ENCODE data around the gene SPTBN1.
"Not testable (repeated sequence)": the region's sequence is repeated elsewhere in the genome, so short reads cannot be mapped to it uniquely, and the experiment has no call there.

Gene SPTBN1

DNA sequence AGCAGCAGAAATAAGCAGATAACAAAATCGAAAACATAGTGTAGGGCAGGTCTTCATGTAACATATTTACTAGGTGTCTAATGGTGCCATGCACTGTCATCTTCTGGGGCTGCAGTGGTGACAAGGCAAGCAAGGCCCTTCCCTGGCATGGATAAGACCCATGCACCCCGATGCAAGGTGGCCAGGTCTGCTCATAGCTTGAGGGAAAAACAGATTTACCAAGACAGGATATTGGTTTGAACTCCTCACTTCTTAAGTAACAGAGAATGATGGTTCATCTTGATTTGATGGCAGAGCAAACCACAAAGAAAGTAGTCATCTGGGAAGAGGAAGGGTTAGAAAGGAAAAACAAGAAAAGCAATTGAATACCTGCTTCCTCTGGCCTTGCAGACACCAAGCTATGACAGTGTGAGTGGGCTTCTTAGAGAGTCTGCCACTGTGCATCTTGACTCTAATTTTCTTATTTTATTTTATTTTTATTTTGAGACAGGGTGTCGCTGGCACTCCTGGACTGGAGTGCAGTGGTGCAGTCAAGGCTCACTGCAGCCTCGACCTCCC, 231.5 kb downstream of the SPTBN1 start:
- H3K36me3 ChIP-seq (ENCODE audit: insufficient read depth, insufficient read length, low read length), result no peaks in the 10 kb centered on the region
- H3K4me3 ChIP-seq (ENCODE audit: insufficient read length, low read depth), result no peak overlapping the region
- H3K9me3 ChIP-seq (ENCODE audit: insufficient read depth, low read length), result no peaks in the 10 kb centered on the region
- no peak for TF ChIP-seq ZNF274 (IDR thresholded peaks at IDR 0.05; ENCODE audit: low read depth, low read length)
- no peak for TF ChIP-seq SUZ12 (IDR thresholded peaks at IDR 0.05; ENCODE audit: extremely low read depth, insufficient read depth, insufficient read length)
- TF ChIP-seq YY1 (IDR thresholded peaks at IDR 0.05; ENCODE audit: insufficient read depth, insufficient read length), result no peak
- no peaks in the 10 kb centered on the region for H3K27me3 ChIP-seq (ENCODE audit: insufficient read depth, insufficient read length)
- no peaks in the 10 kb centered on the region for H3K4me1 ChIP-seq (ENCODE audit: insufficient read depth, insufficient read length)
- DNase-seq (ENCODE audit: low read depth, low spot score), result no peak
- H3K9ac ChIP-seq (ENCODE audit: insufficient read length, low read depth), result no peak overlapping the region

DNA sequence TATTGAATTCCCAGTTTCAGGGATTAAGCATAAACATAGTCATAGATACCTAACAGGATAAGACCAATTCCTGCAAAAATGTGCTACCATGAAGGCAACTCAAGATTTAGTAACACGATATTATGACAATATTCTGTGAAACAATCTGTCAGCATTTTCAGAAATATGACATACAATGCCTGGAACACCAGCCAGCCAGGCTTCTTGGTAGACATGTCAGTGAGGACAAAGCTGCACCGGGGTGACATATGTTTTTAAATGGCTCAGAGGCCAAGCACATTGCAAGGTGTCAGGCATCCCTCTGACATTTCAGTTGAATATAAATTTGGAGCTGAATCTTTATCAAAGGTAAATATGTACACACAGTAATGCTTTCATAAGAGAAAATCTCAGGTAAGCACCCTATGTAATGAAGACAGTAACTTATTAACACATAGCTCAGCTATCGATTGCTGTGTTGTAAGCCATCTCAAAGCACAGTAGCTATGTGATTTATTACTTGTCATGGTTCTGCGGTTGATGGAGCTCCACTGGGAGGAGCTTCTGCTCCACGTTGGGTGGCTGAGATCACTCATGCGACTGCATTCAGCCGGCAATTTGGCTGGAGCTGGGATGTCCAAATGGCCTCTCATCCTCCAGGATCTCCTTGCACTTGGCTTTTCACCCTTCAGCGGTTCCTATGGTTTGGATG, 235.5 kb downstream of the SPTBN1 start:
- Histone ChIP-seq H3K9ac (ENCODE audit: insufficient read length, low read depth) (no peak overlapping the region), H3K36me3 (ENCODE audit: insufficient read depth, insufficient read length, low read length) (no peaks in the 10 kb centered on the region), H3K27me3 (ENCODE audit: insufficient read depth, insufficient read length) (no peaks in the 10 kb centered on the region), H3K4me3 (ENCODE audit: insufficient read length, low read depth) (no peak overlapping the region), H3K4me1 (ENCODE audit: insufficient read depth, insufficient read length) (no peaks in the 10 kb centered on the region), H3K9me3 (ENCODE audit: insufficient read depth, low read length) (no peaks in the 10 kb centered on the region)
- DNase-seq (ENCODE audit: low read depth, low spot score), result no peak
- TF ChIP-seq YY1 (IDR thresholded peaks at IDR 0.05; ENCODE audit: insufficient read depth, insufficient read length) (no peak), ZNF274 (IDR thresholded peaks at IDR 0.05; ENCODE audit: low read depth, low read length) (no peak), SUZ12 (IDR thresholded peaks at IDR 0.05; ENCODE audit: extremely low read depth, insufficient read depth, insufficient read length) (no peak)

GRCh38 chr2:54692556-54692955, 236.4 kb downstream of the SPTBN1 start:
- no peaks in the 10 kb centered on the region for H3K36me3 ChIP-seq (ENCODE audit: insufficient read depth, insufficient read length, low read length)
- no peak overlapping the region for H3K4me3 ChIP-seq (ENCODE audit: insufficient read length, low read depth)
- H3K4me1 ChIP-seq (ENCODE audit: insufficient read depth, insufficient read length), result no peaks in the 10 kb centered on the region
- no peaks in the 10 kb centered on the region for H3K9me3 ChIP-seq (ENCODE audit: insufficient read depth, low read length)
- H3K27me3 ChIP-seq (ENCODE audit: insufficient read depth, insufficient read length), result no peaks in the 10 kb centered on the region
- DNase-seq (ENCODE audit: low read depth, low spot score), result no peak
- no peak for TF ChIP-seq YY1 (IDR thresholded peaks at IDR 0.05; ENCODE audit: insufficient read depth, insufficient read length)
- no peak overlapping the region for H3K9ac ChIP-seq (ENCODE audit: insufficient read length, low read depth)

DNA sequence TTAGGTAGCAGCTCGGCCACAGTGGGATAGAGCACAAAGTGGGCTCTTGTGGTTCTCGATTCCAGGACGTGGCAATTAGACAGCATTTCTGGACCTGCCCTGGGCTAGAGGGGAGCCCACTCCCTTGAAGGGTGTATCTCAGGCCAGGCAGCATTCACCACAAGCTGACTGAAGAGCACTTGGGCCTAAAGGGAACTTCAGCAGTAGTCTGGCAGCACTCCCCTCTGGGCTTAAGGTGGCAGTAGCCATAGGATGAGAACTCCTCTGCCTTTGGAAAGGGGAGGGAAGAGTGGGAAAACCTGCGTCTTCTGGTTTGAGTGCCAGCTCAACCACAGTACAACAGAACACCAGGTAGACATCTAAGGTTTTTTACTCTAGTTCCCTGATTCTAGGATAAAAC, 239.3 kb downstream of the SPTBN1 start:
- H3K9me3 ChIP-seq (ENCODE audit: insufficient read depth, low read length), result no peaks in the 10 kb centered on the region; the same call in 1 of the 2 replicates
- DNase-seq (ENCODE audit: low read depth, low spot score), result no peak
- H3K4me3 ChIP-seq (ENCODE audit: insufficient read length, low read depth), result no peak overlapping the region
- no peaks in the 10 kb centered on the region for H3K36me3 ChIP-seq (ENCODE audit: insufficient read depth, insufficient read length, low read length)
- H3K27me3 ChIP-seq (ENCODE audit: insufficient read depth, insufficient read length), result no peaks in the 10 kb centered on the region
- no peaks in the 10 kb centered on the region for H3K4me1 ChIP-seq (ENCODE audit: insufficient read depth, insufficient read length)
- H3K9ac ChIP-seq (ENCODE audit: insufficient read length, low read depth), result no peak overlapping the region
- TF ChIP-seq YY1 (IDR thresholded peaks at IDR 0.05; ENCODE audit: insufficient read depth, insufficient read length) (no peak), SUZ12 (IDR thresholded peaks at IDR 0.05; ENCODE audit: extremely low read depth, insufficient read depth, insufficient read length) (no peak), ZNF274 (IDR thresholded peaks at IDR 0.05; ENCODE audit: low read depth, low read length) (no peak)

GRCh38 chr2:54697934-54698333, 241.8 kb downstream of the SPTBN1 start:
- Histone ChIP-seq H3K9ac (ENCODE audit: insufficient read length, low read depth) (no peak overlapping the region), H3K27me3 (ENCODE audit: insufficient read depth, insufficient read length) (no peaks in the 10 kb centered on the region), H3K4me1 (ENCODE audit: insufficient read depth, insufficient read length) (no peaks in the 10 kb centered on the region), H3K9me3 (ENCODE audit: insufficient read depth, low read length) (no peaks in the 10 kb centered on the region; the same call in 1 of the 2 replicates), H3K4me3 (ENCODE audit: insufficient read length, low read depth) (no peak overlapping the region), H3K36me3 (ENCODE audit: insufficient read depth, insufficient read length, low read length) (no peaks in the 10 kb centered on the region)
- TF ChIP-seq ZNF274 (IDR thresholded peaks at IDR 0.05; ENCODE audit: low read depth, low read length) (no peak), YY1 (IDR thresholded peaks at IDR 0.05; ENCODE audit: insufficient read depth, insufficient read length) (no peak), SUZ12 (IDR thresholded peaks at IDR 0.05; ENCODE audit: extremely low read depth, insufficient read depth, insufficient read length) (no peak)
- no peak for DNase-seq (ENCODE audit: low read depth, low spot score)

DNA sequence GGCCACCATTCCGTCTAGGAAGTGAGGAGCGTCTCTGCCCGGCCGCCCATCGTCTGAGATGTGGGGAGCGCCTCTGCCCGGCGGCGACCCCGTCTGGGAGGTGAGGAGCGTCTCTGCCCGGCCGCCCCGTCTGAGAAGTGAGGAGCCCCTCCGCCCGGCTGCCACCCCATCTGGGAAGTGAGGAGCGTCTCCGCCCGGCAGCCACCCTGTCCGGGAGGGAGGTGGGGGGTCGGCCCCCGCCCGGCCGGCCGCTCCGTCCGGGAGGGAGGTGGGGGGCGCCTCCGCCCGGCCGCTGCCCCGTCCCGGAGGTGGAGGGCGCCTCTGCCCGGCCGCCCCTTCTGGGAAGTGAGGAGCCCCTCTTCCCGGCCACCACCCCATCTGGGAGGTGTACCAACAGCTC, 242.8 kb downstream of the SPTBN1 start:
- not testable (repeated sequence) for H3K9me3 ChIP-seq (ENCODE audit: insufficient read depth, low read length); H3K36me3 ChIP-seq (ENCODE audit: insufficient read depth, insufficient read length, low read length); DNase-seq (ENCODE audit: low read depth, low spot score); H3K9ac ChIP-seq (ENCODE audit: insufficient read length, low read depth); H3K4me3 ChIP-seq (ENCODE audit: insufficient read length, low read depth); H3K27me3 ChIP-seq (ENCODE audit: insufficient read depth, insufficient read length); H3K4me1 ChIP-seq (ENCODE audit: insufficient read depth, insufficient read length)

DNA sequence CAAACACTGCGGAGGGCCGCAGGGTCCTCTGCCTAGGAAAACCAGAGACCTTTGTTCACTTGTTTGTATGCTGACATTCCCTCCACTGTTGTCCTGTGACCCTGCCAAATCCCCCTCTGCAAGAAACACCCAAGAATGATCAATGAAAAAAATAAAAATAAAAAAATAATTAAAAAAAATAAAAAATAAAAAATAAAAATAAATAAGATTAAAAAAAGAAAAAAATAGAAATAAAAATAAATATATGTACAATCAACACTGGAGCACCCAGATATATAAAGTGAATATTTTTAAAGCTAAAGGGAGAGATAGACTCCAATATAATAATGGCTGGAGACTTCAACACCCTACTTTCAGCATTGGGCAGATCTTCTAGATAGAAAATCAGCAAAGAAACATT, 243.5 kb downstream of the SPTBN1 start:
- Histone ChIP-seq H3K9ac (ENCODE audit: insufficient read length, low read depth) (no peak overlapping the region), H3K4me3 (ENCODE audit: insufficient read length, low read depth) (no peak overlapping the region), H3K9me3 (ENCODE audit: insufficient read depth, low read length) (no peaks in the 10 kb centered on the region; the same call in 1 of the 2 replicates), H3K27me3 (ENCODE audit: insufficient read depth, insufficient read length) (no peaks in the 10 kb centered on the region), H3K36me3 (ENCODE audit: insufficient read depth, insufficient read length, low read length) (no peaks in the 10 kb centered on the region), H3K4me1 (ENCODE audit: insufficient read depth, insufficient read length) (no peaks in the 10 kb centered on the region)
- no peak for DNase-seq (ENCODE audit: low read depth, low spot score)
- TF ChIP-seq SUZ12 (IDR thresholded peaks at IDR 0.05; ENCODE audit: extremely low read depth, insufficient read depth, insufficient read length), result no peak
- no peak for TF ChIP-seq YY1 (IDR thresholded peaks at IDR 0.05; ENCODE audit: insufficient read depth, insufficient read length)
- no peak for TF ChIP-seq ZNF274 (IDR thresholded peaks at IDR 0.05; ENCODE audit: low read depth, low read length)
